MM.1S (cell line): ENCODE results near the gene TENM4.
"Not testable (repeated sequence)": the region's sequence is repeated elsewhere in the genome, so short reads cannot be mapped to it uniquely, and the experiment has no call there.

Source experiments
- CTCF ChIP-seq: fragments of 300-600 bp; sonication (generic); IDR thresholded peaks from 2 replicates; pipeline ENCODE4 v1.5.1; 2016; ENCODE audit warnings: antibody characterized with exemption, low read length, mixed read lengths
- EZH2 ChIP-seq: fragments of 300-600 bp; sonication (generic); optimal IDR thresholded peaks from 2 replicates; pipeline ENCODE3; 2017; ENCODE audit warnings: low read depth, mild to moderate bottlenecking, antibody characterized with exemption, low read length, mixed read lengths

- TF ChIP-seq CTCF, EZH2: not testable (repeated sequence)
These were observed 463.0 kb downstream of the TENM4 start for GRCh38 chr11:78977848-78978247.
